ENCODE results near the gene BCOR. TPM values are rescaled to one million over a fixed set of nuclear protein-coding genes. Genes with fewer than 3 reads are reported as not detected.

BCOR gene
- total RNA-seq, 1 experiment from 2014 or later: 17.5 TPM

- DNase-seq (ENCODE audit: low read depth): no peak
Observed at GRCh38 chrX:40066700-40067099, 31.1 kb downstream of the BCOR start.

GRCh38 chrX:40065296-40066046 lies 32.3 kb downstream of the BCOR start:
- no peak for DNase-seq (ENCODE audit: low read depth)

- DNase-seq (ENCODE audit: low read depth): no peak
Observed at GRCh38 chrX:40064055-40064597, 33.6 kb downstream of the BCOR start.

GRCh38 chrX:40063555-40063954 lies 34.2 kb downstream of the BCOR start:
- DNase-seq (ENCODE audit: low read depth): no peak

GRCh38 chrX:40062525-40063155 lies 35.1 kb downstream of the BCOR start:
- no peak for DNase-seq (ENCODE audit: low read depth)

- DNase-seq (ENCODE audit: low read depth): no peak
Observed at GRCh38 chrX:40061871-40062524, 35.8 kb downstream of the BCOR start.

- DNase-seq (ENCODE audit: low read depth): no peak
Observed at GRCh38 chrX:40061005-40061404, 36.8 kb downstream of the BCOR start.

- DNase-seq (ENCODE audit: low read depth): no peak
Observed at GRCh38 chrX:40060356-40060845, 37.4 kb downstream of the BCOR start.

GRCh38 chrX:40058719-40059118 lies 39.0 kb downstream of the BCOR start:
- no peak for DNase-seq (ENCODE audit: low read depth)

- no peak for DNase-seq (ENCODE audit: low read depth)
Observed at GRCh38 chrX:40057405-40057804, 40.4 kb downstream of the BCOR start.

- DNase-seq (ENCODE audit: low read depth): no peak
Observed at GRCh38 chrX:40056420-40056819, 41.3 kb downstream of the BCOR start.

- no peak for DNase-seq (ENCODE audit: low read depth)
Observed at GRCh38 chrX:40055495-40055894, 42.3 kb downstream of the BCOR start.

- DNase-seq (ENCODE audit: low read depth): no peak
Observed at GRCh38 chrX:40054793-40055192, 43.0 kb downstream of the BCOR start.

GRCh38 chrX:40050532-40050931 lies 47.2 kb downstream of the BCOR start:
- DNase-seq (ENCODE audit: low read depth): no peak

GRCh38 chrX:40049084-40049641 lies 48.6 kb downstream of the BCOR start:
- no peak for DNase-seq (ENCODE audit: low read depth)

GRCh38 chrX:40047485-40047884 lies 50.3 kb downstream of the BCOR start:
- no peak for DNase-seq (ENCODE audit: low read depth)

- no peak for DNase-seq (ENCODE audit: low read depth)
Observed at GRCh38 chrX:40043895-40044294, 53.9 kb downstream of the BCOR start.

- no peak for DNase-seq (ENCODE audit: low read depth)
Observed at GRCh38 chrX:40041915-40042314, 55.8 kb downstream of the BCOR start.

- peak; percentile 13 for DNase-seq (ENCODE audit: low read depth)
Observed at GRCh38 chrX:40040686-40041461, 56.9 kb downstream of the BCOR start.

GRCh38 chrX:40039887-40040286 lies 57.9 kb downstream of the BCOR start:
- DNase-seq (ENCODE audit: low read depth): no peak

GRCh38 chrX:40037367-40037766 lies 60.4 kb downstream of the BCOR start:
- DNase-seq (ENCODE audit: low read depth): no peak

Measured in HT1080 (cell line).